WI38 (cell line): Measurements from ENCODE around the gene MPST.
"Not testable (repeated sequence)": the region's sequence is repeated elsewhere in the genome, so short reads cannot be mapped to it uniquely, and the experiment has no call there.

Experiments
- H3K4me3 ChIP-seq: 2 replicates; pipeline ENCODE4 v1.5.1; 2011; ENCODE audit warnings: low read depth, mild to moderate bottlenecking, control low read depth, low read length
- TF ChIP-seq, protein P1 (sequence below): IDR thresholded peaks from 2 replicates; pipeline ENCODE4 v1.5.1; 2012; ENCODE audit warnings: low read depth, mild to moderate bottlenecking, control low read depth, low read length

Gene MPST

DNA sequence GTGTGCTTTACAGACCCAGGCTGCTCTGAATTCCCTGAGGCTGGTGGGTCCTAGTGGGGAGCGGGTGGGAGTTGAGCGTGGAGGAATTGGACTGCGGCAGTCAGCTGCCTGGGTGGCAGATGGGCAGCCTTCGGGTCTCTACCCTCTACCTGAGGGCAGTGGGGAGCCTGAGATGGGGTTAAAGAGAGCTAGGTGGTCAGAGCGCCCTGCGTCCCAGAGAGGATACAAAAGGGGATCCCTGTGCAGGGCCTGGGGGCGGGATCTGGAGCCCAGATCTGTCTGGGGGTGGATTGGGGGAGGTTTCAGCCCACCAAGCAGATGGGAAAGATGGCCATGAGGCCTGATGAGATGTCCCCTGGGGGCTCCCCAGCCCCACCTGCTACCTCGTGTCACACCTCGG, 50.2 kb downstream of the MPST start:
- no peak overlapping the region for H3K4me3 ChIP-seq

DNA sequence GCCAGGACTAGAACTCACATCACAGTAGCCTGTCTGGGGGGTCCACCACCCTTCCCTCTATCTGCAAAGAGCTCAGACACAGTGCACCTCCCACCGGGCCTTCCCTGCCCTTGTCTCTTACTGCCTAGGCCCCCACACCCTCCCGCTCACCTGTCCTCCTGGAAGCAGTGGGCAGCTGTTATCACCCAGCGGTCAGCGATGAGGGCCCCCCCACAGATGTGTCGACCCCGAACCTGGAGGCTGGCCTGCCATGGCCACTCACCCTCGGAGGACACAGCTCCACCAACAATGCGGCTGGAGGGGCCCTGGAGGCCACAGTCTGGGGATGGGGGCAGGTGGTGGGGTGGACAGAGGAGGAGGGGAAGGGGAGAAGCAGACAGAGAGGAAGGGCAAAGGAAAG, 50.8 kb downstream of the MPST start:
- TF ChIP-seq, protein P1, sequence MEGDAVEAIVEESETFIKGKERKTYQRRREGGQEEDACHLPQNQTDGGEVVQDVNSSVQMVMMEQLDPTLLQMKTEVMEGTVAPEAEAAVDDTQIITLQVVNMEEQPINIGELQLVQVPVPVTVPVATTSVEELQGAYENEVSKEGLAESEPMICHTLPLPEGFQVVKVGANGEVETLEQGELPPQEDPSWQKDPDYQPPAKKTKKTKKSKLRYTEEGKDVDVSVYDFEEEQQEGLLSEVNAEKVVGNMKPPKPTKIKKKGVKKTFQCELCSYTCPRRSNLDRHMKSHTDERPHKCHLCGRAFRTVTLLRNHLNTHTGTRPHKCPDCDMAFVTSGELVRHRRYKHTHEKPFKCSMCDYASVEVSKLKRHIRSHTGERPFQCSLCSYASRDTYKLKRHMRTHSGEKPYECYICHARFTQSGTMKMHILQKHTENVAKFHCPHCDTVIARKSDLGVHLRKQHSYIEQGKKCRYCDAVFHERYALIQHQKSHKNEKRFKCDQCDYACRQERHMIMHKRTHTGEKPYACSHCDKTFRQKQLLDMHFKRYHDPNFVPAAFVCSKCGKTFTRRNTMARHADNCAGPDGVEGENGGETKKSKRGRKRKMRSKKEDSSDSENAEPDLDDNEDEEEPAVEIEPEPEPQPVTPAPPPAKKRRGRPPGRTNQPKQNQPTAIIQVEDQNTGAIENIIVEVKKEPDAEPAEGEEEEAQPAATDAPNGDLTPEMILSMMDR = no peak
- H3K4me3 ChIP-seq = no peak overlapping the region

More for the DNA sequence above, 50.2 kb downstream of the MPST start:
- TF ChIP-seq, protein P1 = no peak

DNA sequence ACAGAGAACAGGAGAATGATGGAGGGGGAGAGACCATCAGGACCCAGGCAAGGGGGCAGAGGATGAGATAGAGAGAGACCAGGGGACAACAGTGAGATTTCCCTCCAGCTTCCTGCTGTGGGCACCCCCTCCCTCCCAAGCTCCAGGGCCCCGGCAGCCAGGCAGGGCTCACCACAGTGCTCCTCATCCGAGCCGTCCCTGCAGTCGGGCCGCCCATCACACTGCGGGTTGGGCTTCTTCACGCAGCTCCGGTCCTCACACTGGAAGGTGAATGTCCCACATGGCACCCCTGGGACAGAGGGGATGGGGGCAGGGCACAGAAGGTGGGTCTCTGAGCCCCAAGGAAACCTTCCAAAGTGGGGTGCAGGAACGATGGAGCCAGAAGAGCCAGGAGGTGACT, 51.2 kb downstream of the MPST start:
- H3K4me3 ChIP-seq = no peak overlapping the region
- TF ChIP-seq, protein P1 = no peak

DNA sequence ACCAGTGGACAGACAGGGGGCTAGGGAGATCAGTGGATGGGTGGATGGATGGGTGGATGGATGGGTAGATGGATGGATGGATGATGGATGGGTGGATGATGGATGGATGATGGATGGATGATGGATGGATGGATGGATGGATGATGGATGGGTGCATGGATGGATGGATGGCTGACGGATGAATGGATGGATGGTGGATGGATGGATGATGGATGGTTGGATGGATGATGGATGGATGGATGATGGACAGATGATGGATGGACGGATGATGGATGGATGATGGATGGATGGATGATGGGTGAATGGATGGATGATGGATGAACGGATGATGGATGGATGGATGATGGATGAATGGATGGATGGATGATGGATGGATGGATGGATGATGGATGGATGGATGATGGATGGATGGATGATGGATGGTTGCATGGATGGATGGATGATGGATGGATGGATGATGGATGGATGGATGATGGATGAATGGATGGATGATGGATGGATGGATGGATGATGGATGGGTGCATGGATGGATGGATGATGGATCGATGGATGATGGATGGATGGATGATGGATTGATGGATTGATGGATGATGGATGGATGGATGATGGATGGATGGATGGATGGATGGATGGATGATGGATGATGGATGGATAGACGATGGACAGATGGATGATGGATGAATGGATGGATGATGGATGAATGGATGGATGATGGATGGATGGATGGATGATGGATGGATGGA, 52.5 kb downstream of the MPST start:
- H3K4me3 ChIP-seq = not testable (repeated sequence)

DNA sequence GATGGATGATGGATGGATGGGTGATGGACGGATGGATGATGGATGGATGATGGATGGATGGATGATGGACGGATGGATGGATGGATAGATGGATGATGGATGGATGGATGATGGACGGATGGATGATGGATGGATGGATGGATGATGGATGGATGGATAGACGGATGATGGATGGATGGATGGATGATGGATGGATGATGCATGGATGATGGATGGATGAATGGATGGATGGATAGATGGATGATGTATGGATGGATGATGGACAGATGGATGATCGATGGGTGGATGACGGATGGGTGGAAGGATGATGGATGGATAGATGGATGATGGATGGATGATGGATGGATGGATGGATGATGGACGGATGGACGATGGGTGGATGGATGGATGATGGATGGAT, 53.1 kb downstream of the MPST start:
- H3K4me3 ChIP-seq = no peak overlapping the region
- TF ChIP-seq, protein P1 = no peak

DNA sequence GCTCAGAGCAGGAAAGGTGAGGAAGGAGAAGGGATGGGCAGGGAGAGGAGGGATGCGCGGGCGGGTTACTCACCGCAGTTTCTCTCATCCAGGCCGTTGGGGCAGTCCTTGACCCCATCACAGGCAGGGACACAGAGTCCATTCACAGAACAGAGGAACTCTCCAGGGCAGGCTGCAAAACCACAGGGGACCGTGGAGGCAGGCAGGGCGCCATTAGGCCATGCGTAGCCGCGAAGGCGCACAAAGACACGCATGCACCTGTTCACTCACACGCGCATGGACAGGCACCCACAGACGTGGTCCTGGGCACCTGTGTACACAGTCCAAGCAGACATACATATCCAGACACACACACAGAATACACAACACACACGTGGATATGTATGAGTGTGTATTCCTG, 55.0 kb downstream of the MPST start:
- TF ChIP-seq, protein P1 = no peak
- no peak overlapping the region for H3K4me3 ChIP-seq

DNA sequence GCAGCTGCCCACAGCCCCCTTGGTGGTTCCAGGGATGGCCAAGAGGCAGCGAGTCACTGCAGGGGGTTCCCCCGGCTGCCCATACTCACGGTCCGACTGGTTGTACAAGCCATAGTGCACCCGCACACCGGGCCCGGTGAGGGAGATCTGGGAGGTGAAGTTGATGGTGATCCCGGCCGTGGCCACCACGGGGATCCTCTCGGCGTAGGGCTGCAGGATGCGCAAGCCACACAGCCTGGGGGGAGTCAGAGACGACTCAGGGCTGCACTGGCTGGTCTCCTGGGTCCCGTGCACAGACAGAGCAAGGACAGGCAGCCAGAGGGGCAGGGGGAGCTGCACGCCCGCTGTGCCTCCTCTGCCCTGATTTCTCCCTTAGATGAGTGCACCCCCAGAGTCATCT, 55.5 kb downstream of the MPST start:
- no peak overlapping the region for H3K4me3 ChIP-seq
- TF ChIP-seq, protein P1 = no peak
